DMS79 (cell line): ENCODE data around the gene MICAL2.

Experiments used
- DNase-seq: peaks from one replicate; lab custom pipeline; 2025; lab: John Stamatoyannopoulos, UW

MICAL2 gene, protein sequence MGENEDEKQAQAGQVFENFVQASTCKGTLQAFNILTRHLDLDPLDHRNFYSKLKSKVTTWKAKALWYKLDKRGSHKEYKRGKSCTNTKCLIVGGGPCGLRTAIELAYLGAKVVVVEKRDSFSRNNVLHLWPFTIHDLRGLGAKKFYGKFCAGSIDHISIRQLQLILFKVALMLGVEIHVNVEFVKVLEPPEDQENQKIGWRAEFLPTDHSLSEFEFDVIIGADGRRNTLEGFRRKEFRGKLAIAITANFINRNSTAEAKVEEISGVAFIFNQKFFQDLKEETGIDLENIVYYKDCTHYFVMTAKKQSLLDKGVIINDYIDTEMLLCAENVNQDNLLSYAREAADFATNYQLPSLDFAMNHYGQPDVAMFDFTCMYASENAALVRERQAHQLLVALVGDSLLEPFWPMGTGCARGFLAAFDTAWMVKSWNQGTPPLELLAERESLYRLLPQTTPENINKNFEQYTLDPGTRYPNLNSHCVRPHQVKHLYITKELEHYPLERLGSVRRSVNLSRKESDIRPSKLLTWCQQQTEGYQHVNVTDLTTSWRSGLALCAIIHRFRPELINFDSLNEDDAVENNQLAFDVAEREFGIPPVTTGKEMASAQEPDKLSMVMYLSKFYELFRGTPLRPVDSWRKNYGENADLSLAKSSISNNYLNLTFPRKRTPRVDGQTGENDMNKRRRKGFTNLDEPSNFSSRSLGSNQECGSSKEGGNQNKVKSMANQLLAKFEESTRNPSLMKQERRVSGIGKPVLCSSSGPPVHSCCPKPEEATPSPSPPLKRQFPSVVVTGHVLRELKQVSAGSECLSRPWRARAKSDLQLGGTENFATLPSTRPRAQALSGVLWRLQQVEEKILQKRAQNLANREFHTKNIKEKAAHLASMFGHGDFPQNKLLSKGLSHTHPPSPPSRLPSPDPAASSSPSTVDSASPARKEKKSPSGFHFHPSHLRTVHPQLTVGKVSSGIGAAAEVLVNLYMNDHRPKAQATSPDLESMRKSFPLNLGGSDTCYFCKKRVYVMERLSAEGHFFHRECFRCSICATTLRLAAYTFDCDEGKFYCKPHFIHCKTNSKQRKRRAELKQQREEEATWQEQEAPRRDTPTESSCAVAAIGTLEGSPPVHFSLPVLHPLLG

DNA sequence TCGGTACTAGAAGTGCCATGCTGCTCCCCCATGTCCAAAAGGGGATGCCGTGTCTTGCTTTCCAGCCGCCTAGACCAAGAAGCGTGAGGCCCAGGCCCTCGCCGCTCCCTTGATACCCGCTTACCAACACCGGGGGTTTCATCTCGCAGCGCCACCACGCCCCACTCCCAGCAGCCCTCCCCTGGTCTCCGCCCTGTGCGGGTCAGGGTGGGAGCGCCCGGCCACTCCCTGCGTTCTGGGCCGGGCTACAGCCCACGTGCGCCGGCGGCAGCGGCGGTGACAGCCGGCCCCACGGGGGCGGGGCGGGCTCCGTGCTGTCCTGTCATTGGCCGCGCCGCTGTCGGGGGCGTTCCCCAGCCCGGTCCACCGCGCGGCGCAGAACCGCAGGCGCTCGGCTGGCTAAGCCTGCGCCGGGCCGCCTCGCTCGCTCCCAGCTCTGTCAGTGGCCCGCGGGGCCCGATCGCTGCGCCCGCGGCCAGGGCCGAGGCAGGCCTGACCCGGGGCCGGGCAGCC, at the start of gene MICAL2:
Gene MICAL2 (plus strand): TSS at position 390 of the 513 bp plus-strand sequence. CDS start 51,566 bp downstream, outside the sequence.
- DNase-seq, result peak; percentile 85

- DNase-seq, result no peak
Measured at GRCh38 chr11:12061851-12062560, 48.4 kb upstream of the MICAL2 start.

GRCh38 chr11:12063251-12063650, 47.1 kb upstream of the MICAL2 start:
- no peak for DNase-seq

- no peak for DNase-seq
Measured at GRCh38 chr11:12064136-12064953, 46.0 kb upstream of the MICAL2 start.

- DNase-seq, result no peak
Measured at GRCh38 chr11:12064954-12065280, 45.5 kb upstream of the MICAL2 start.

- DNase-seq, result peak; percentile 97
Measured at GRCh38 chr11:12066056-12066798, 44.2 kb upstream of the MICAL2 start.

GRCh38 chr11:12066799-12067508, 43.4 kb upstream of the MICAL2 start:
- peak; percentile 83 for DNase-seq

DNA sequence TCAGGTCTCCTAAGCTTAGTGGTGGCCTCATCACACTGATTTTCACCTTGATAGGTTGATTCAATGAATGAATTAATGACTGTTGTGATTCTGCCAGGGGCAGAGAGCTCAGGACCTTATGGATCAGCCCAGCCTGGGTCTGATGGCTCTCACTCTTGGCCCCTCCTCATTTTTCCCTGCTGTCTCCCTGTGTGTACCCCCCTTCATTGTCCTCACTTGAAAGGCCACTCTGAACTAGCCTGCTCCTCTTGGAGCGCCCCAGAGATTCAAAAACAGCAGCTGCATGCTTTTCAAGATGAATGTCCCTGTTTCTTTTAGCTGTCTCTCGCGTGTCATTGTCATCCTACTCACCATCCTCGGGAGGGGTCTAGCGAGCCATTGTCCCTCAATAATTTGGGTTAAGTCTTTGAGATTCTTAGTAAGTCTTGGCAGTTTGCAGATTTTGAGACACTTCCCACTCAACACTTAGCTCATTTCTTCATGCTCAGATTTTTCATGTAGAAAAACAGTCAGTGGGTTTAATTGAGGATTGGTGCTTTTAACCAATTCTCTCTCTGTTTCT, 42.5 kb upstream of the MICAL2 start:
- DNase-seq, result no peak

DNA sequence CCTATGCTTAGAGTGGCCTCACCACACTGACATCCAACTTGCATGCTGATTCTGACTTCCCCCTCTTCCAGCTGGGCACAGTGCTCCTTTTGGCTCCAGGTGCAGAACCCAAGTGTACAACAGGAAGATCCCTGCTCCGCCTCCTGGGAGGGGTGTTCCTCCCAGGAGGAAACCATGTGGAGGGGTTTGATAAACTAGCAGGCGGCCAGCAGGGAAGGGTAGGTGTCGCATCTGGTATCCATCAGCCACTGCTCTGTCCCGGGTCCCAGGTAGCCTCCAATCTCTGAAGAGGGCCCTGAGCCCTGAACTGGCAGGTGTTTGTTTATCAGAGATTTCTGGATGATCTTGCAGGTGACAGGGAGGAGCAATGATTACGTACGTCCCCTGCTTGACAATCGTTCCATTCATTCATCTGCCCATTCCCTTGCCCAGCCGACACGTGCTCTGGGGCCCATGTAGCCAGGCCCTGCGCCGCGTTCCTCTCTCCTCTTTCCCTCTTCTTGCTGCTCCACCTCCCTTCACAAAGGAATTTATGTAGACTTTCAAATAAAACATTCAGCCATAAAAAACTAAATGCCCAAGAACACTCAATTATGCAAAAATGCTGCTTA, 41.2 kb upstream of the MICAL2 start:
- no peak for DNase-seq

DNA sequence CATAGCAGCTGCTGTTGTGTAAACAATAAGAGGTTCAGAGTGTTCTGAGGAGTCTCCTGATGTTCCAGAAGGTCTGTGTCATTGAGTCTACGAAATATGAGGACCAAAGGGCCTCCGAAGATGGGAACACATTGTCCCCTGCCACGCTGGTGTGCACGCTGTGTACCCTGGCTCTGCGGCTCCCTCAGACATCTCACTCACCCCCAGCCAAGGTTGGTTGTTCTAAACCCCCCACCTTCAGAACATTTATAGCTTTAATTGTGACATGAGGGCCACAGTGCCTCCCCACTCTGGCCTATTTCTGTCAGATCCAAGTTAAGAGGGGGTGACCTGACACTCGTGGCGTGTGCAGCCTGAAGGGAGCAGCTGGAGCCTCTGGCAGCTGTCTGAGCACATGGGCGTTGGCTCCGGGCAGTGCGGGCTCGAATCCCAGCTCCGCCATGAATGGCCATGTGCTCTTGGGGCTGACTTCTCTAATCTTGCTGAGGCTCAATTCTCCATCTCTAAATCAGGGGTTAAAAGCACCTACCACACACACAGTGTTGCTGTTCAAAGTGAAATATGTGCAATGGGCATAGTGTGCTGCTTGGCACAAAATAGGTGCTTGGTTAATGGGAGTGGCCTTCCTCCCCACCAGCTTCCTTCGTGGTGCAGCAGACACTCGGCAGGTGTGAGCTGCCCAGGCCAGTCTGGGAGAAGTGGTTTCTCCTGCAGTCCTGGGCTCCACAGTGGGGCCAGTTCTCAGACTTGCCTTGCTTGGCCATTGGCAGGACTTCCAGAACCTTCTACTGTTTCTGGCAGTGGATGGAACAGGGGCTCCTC, 39.7 kb upstream of the MICAL2 start:
- DNase-seq, result no peak

DNA sequence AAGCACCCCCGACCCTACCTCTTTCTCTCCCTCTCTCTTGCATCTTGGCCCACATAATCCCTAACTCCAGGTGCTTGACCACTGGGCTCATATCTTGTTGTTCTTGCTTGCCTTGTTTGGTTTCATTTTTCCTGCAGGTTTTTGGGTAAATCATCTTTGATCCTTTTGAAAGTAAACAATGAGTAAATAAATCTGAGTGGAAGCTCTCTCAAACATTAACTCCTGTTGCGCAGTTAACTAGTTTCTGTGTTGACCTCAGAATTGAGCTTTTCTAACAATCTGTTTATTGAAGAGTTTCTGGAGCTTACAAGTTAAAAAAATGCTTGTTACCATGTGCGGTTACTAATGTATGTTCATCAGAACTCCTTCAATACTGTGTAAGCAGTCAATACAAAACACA, 38.8 kb upstream of the MICAL2 start:
- DNase-seq, result no peak

GRCh38 chr11:12073436-12073835, 37.0 kb upstream of the MICAL2 start:
- no peak for DNase-seq

DNA sequence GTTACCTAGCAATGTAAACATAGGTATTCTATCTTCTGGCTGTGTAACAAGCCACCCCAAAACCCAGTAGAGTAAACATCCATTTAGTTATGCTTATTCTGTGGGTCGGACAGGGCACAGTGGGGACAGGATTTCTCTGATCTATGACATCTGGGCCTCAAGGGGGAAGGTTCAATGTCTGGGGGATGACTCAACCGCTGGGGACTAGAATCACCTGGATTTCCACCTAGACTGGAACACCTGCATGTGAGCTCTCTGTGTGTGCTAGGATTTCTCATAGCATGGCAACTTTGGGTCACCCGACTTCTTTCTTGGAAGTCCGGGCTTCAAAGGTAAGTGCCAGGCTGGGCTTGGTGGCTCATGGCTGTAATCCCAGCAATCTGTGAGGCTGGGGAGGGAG, 36.5 kb upstream of the MICAL2 start:
- no peak for DNase-seq

DNA sequence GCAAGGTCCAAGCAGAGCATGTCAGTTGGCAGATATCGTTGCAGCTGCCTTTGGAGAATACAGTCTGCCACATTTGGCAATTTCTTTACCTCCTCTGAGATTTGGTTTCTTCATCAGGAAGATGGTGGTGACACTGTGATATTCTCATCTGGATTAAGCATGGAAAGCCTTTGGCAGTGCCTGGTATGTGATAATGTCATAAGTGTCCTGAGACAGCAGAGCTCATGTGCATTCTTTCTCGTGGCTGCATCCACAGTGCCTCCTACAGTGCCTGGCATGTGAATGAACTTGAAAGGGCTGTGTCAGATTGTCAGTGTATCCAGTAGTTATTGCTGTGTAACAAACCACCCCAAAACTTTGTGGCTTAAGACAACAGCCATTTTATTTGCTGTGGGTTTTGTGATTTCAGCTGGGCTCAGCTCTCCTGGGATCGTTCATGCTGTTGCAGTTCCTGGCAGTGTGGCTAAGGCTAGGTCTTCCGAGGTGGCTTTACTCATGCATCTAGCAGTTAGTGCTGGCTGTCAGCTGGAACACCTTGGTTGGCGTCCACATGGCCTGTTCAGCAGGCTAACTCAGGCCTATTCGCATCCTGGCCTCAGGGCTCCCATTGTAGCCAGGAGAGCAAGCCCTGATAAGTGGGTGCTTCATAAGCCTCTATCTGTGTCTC, 35.7 kb upstream of the MICAL2 start:
- DNase-seq, result no peak

DNA sequence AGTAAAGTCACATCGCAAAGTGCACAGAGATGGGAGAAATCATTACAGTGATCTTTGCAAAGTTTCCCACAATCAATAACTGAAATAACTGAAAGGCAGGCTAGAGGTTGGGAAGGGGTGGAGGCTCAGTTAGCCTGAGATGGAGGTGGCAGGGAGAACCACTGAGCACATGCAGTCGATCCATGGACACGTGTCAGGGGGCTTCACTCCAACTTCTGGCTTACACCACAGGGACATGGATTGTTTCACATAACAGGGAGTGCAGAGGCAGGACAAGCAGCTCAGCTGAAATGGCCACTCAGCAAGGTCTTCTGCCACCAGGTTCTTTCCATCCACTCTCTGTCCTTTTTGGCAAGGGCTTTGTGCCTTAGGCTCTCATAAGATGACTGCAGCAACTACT, 35.1 kb upstream of the MICAL2 start:
- no peak for DNase-seq

GRCh38 chr11:12075822-12076821, 34.3 kb upstream of the MICAL2 start:
- DNase-seq, result no peak
